Fibroblast of villous mesenchyme (primary cell): ENCODE measurements around the gene MED12L. TPM values are rescaled to one million over a fixed set of nuclear protein-coding genes. Genes with fewer than 3 reads are reported as not detected.
A peak's percentile ranks its signal among the peaks of the same experiment; 100 is the strongest.
"Not testable (repeated sequence)": the region's sequence is repeated elsewhere in the genome, so short reads cannot be mapped to it uniquely, and the experiment has no call there.

Experiments
- DNase-seq: peaks from one replicate; pipeline ENCODE4 v3.0.0-alpha.2; 2010; ENCODE audit warnings: low read depth
- H3K4me3 ChIP-seq: 2 replicates; pipeline ENCODE4 v1.5.1; 2011; ENCODE audit warnings: low read depth, mild to moderate bottlenecking, low read length
- CTCF ChIP-seq: IDR thresholded peaks from 2 replicates; pipeline ENCODE4 v1.5.1; 2012; ENCODE audit warnings: low read depth, mild to moderate bottlenecking, low read length; ENCODE audit not compliant: insufficient read depth
- total RNA-seq: library from RNA; depleted of rRNA; stranded (reverse); fragments of >200 nt; gene quantifications from 2 replicates; pipeline ENCODE4 v1.2.3, GENCODE V29; 2012

MED12L gene
- total RNA-seq, 1 donor: 1.3 TPM

GRCh38 chr3:151230646-151231045 lies 145.2 kb downstream of the MED12L start:
- no peak for DNase-seq
- no peak for TF ChIP-seq CTCF
- no peak overlapping the region for H3K4me3 ChIP-seq

GRCh38 chr3:151232403-151232802 lies 146.9 kb downstream of the MED12L start:
- not testable (repeated sequence) for DNase-seq, H3K4me3 ChIP-seq

GRCh38 chr3:151232991-151233390 lies 147.5 kb downstream of the MED12L start:
- DNase-seq: no peak
- TF ChIP-seq CTCF: no peak
- H3K4me3 ChIP-seq: no peak overlapping the region

GRCh38 chr3:151234825-151235224 lies 149.4 kb downstream of the MED12L start:
- H3K4me3 ChIP-seq: no peak overlapping the region
- TF ChIP-seq CTCF: no peak
- no peak for DNase-seq

- DNase-seq: peak; percentile 35
Measured at GRCh38 chr3:151236316-151236715, 150.9 kb downstream of the MED12L start.

GRCh38 chr3:151236736-151237135 lies 151.3 kb downstream of the MED12L start:
- H3K4me3 ChIP-seq: no peak overlapping the region
- no peak for DNase-seq
- no peak for TF ChIP-seq CTCF

More at GRCh38 chr3:151236316-151236715, 150.9 kb downstream of the MED12L start:
- no peak overlapping the region for H3K4me3 ChIP-seq
- no peak for TF ChIP-seq CTCF

- DNase-seq, H3K4me3 ChIP-seq: not testable (repeated sequence)
Measured at GRCh38 chr3:151242006-151242405, 156.5 kb downstream of the MED12L start.

GRCh38 chr3:151248772-151249337 lies 163.4 kb downstream of the MED12L start:
- no peak for DNase-seq
- TF ChIP-seq CTCF: no peak

More at GRCh38 chr3:151248772-151249337, 163.4 kb downstream of the MED12L start:
- H3K4me3 ChIP-seq: no peak overlapping the region
